RPMI7951 (cell line): Measurements from ENCODE around the gene MCTP1. TPM values are rescaled to one million over a fixed set of nuclear protein-coding genes. Genes with fewer than 3 reads are reported as not detected.

ENCODE experiments used
- DNase-seq: peaks from one replicate; pipeline ENCODE4 v3.0.0-alpha.2; 2012; ENCODE audit warnings: low read depth
- total RNA-seq: library from RNA; depleted of rRNA; stranded (reverse); fragments of >200 nt; shearing (Covaris generic); gene quantifications from 2 replicates; pipeline ENCODE4 v1.2.3, GENCODE V29; 2014; rRNA removed

The MCTP1 gene
- 3.4 and 3.8 TPM in 2 replicates for total RNA-seq

GRCh38 chr5:95284572-95285408, at the start of gene MCTP1:
MCTP1 (minus strand) TSS chr5:95285094.
- DNase-seq, result peak; percentile 19

GRCh38 chr5:95332158-95332557, 47.3 kb upstream of the MCTP1 start:
- DNase-seq, result no peak

GRCh38 chr5:95331358-95331757, 46.5 kb upstream of the MCTP1 start:
- peak; percentile 46 for DNase-seq

- peak; percentile 50 for DNase-seq
Measured at GRCh38 chr5:95327211-95327610, 42.3 kb upstream of the MCTP1 start.

GRCh38 chr5:95317687-95318086, 32.8 kb upstream of the MCTP1 start:
- peak; percentile 3 for DNase-seq

GRCh38 chr5:95317085-95317484, 32.2 kb upstream of the MCTP1 start:
- DNase-seq, result peak; percentile 20

GRCh38 chr5:95304711-95305110, 19.8 kb upstream of the MCTP1 start:
- DNase-seq, result no peak

- no peak for DNase-seq
Measured at GRCh38 chr5:95298651-95299050, 13.8 kb upstream of the MCTP1 start.

GRCh38 chr5:95296291-95296690, 11.4 kb upstream of the MCTP1 start:
- no peak for DNase-seq

- DNase-seq, result peak; percentile 5
Measured at GRCh38 chr5:95285409-95285755, 488 bp upstream of the MCTP1 start.

GRCh38 chr5:95283761-95284571, 928 bp downstream of the MCTP1 start:
- peak; percentile 2 for DNase-seq

GRCh38 chr5:95283022-95283615, 1.8 kb downstream of the MCTP1 start:
- no peak for DNase-seq

- peak; percentile 48 for DNase-seq
Measured at GRCh38 chr5:95281226-95281625, 3.7 kb downstream of the MCTP1 start.

- DNase-seq, result no peak
Measured at GRCh38 chr5:95280401-95281095, 4.3 kb downstream of the MCTP1 start.

- no peak for DNase-seq
Measured at GRCh38 chr5:95274011-95274410, 10.9 kb downstream of the MCTP1 start.

- no peak for DNase-seq
Measured at GRCh38 chr5:95272316-95272929, 12.5 kb downstream of the MCTP1 start.

GRCh38 chr5:95262933-95263660, 21.8 kb downstream of the MCTP1 start:
- no peak for DNase-seq

- peak; percentile 26 for DNase-seq
Measured at GRCh38 chr5:95261437-95262175, 23.3 kb downstream of the MCTP1 start.

GRCh38 chr5:95256991-95257390, 27.9 kb downstream of the MCTP1 start:
- no peak for DNase-seq

GRCh38 chr5:95256446-95256845, 28.4 kb downstream of the MCTP1 start:
- no peak for DNase-seq
